K562 (cell line): ENCODE data around the gene TTC38. TPM values are rescaled to one million over a fixed set of nuclear protein-coding genes. Genes with fewer than 3 reads are reported as not detected.

Experiments used
- ATAC-seq: fragments of 200-7000 bp; cut with Tn5 transposase; 3 replicates; pipeline ENCODE4 v1.9.1; 2020; ENCODE audit warnings: moderate library complexity
- BruUV-seq: library from RNA; stranded (reverse); fragments of 400-500 nt; replicated peaks from 2 replicates; lab custom pipeline; 2021; lab: Mats Ljungman, UMichigan
- CTCF ChIA-PET: fragments of 300-600 bp; formaldehyde crosslinking; extraction: SDS; loops from one replicate; lab custom pipeline; 2021; ENCODE audit warnings: low intra/inter-chr PET ratio; lab: Yijun Ruan, JAX
- POLR2A ChIA-PET: fragments of 300-600, 350-650 bp; sonication (Branson Sonifier 250); formaldehyde crosslinking; extraction: SDS; loops from one replicate; lab custom pipeline; 2021; ENCODE audit warnings: antibody characterized with exemption, inconsistent platforms; lab: Yijun Ruan, JAX
- DNase-seq, 4 experiments: peaks; one replicate each; pipeline versions ENCODE4 v3.0.0 to v3.0.0-alpha.2; 2011 to 2018; ENCODE audit warnings: low spot score in 3 of 4, mixed read lengths in 3 of 4; ENCODE audit errors: extremely low read depth in 1 of 4
- FAIRE-seq: peaks from 2 replicates; lab custom pipeline; 2011; peaks lifted over from hg19 to GRCh38; lab: Jason Lieb, UNC
- H2AFZ ChIP-seq: 2 replicates; pipeline ENCODE4 v1.6.0; 2011; ENCODE audit warnings: low read depth, low read length, control low read depth, inconsistent platforms
- H3K27ac ChIP-seq: fragments of 200-600 bp; 3 replicates; pipeline ENCODE4 v1.8.0; 2011; ENCODE audit warnings: low read depth, mild to moderate bottlenecking, control low read depth, inconsistent platforms, low read length, moderate library complexity, mixed read lengths; ENCODE audit errors: extremely low read depth
- H3K27me3 ChIP-seq, 2 experiments: fragments of 300-600 bp in 1 of 2; 2 replicates in 1 of 2; 3 replicates in 1 of 2; pipeline versions ENCODE4 v1.6.0 to v1.8.0; 2011; ENCODE audit warnings: inconsistent platforms in 2 of 2, low read length in 2 of 2, mild to moderate bottlenecking in 1 of 2, mixed read lengths in 1 of 2, moderate library complexity in 1 of 2; ENCODE audit not compliant: control insufficient read depth in 2 of 2, insufficient read depth in 2 of 2
- H3K36me3 ChIP-seq: fragments of 300-600 bp; 3 replicates; pipeline ENCODE4 v1.8.0; 2011; ENCODE audit warnings: mild to moderate bottlenecking, low read length, inconsistent platforms; ENCODE audit not compliant: control insufficient read depth, insufficient read depth
- H3K4me1 ChIP-seq, 2 experiments: fragments of 200-600 bp in 1 of 2; replicated peaks in 1 of 2; 2 replicates in 1 of 2; 3 replicates in 1 of 2; pipeline versions ENCODE4 v1.5.1 to v1.8.0; 2011; ENCODE audit warnings: inconsistent platforms in 2 of 2, low read length in 2 of 2, mild to moderate bottlenecking in 1 of 2, mixed read lengths in 1 of 2, moderate library complexity in 1 of 2; ENCODE audit not compliant: control insufficient read depth in 2 of 2, insufficient read depth in 2 of 2
- H3K4me2 ChIP-seq: 2 replicates; pipeline ENCODE4 v1.6.1; 2011; ENCODE audit warnings: low read length, control low read depth, inconsistent platforms, mixed read lengths; ENCODE audit not compliant: insufficient read depth
- H3K4me3 ChIP-seq: fragments of 200-600 bp; sonication (generic), shearing (Covaris generic); 2 replicates; pipeline ENCODE4 v1.5.1; 2016; ENCODE audit warnings: control low read depth, inconsistent platforms
- H3K79me2 ChIP-seq: fragments of 200-600 bp; 3 replicates; pipeline ENCODE4 v1.8.0; 2011; ENCODE audit warnings: low read length, inconsistent platforms; ENCODE audit not compliant: control insufficient read depth, insufficient read depth
- H3K9ac ChIP-seq, 2 experiments: 2 replicates each; pipeline versions ENCODE4 v1.6.0 to v1.6.1; 2011; ENCODE audit warnings: low read depth in 2 of 2, low read length in 2 of 2, control low read depth in 1 of 2, inconsistent platforms in 1 of 2, mild to moderate bottlenecking in 1 of 2, mixed read lengths in 1 of 2; ENCODE audit not compliant: insufficient read depth in 1 of 2
- H3K9me1 ChIP-seq: one replicate; pipeline ENCODE4 v1.6.0; 2011; ENCODE audit warnings: inconsistent platforms, mild to moderate bottlenecking, low read length, moderate library complexity; ENCODE audit not compliant: control insufficient read depth, insufficient read depth
- H3K9me3 ChIP-seq: replicated peaks from 2 replicates; pipeline ENCODE4 v1.5.1; 2011; ENCODE audit warnings: low read depth, low read length, inconsistent platforms; ENCODE audit not compliant: control insufficient read depth, insufficient read depth
- H4K20me1 ChIP-seq: replicated peaks from 2 replicates; pipeline ENCODE4 v1.6.1; 2011; ENCODE audit warnings: low read length, inconsistent platforms, mixed read lengths; ENCODE audit not compliant: control insufficient read depth, insufficient read depth
- LEF1 ChIP-seq: fragments of 450-650 bp; IDR thresholded peaks from 2 replicates; pipeline ENCODE4 v1.6.1; 2016; ENCODE audit warnings: mild to moderate bottlenecking
- NFIC ChIP-seq: fragments of 450-650 bp; IDR thresholded peaks from 2 replicates; pipeline ENCODE4 v1.6.1; 2017; ENCODE audit warnings: mild to moderate bottlenecking, inconsistent platforms
- TARDBP ChIP-seq: fragments of 450-650 bp; IDR thresholded peaks from 2 replicates; pipeline ENCODE4 v1.6.1; 2016
- WGBS: fragments of 100-300 bp; shearing (Covaris generic); methylation state at CpG from one replicate; pipeline ENCODE4 v1.1.6; 2016; ENCODE audit warnings: low coverage, mixed read lengths; ENCODE audit not compliant: insufficient coverage; ENCODE audit errors: missing lambda C conversion rate; 5-methylcytosine and 5-hydroxymethylcytosine counted together
- in situ Hi-C: fragments of 300-500 bp; cut with MboI; formaldehyde crosslinking; loops from 4 replicates; pipeline ENCODE4 v1.15.0; 2018; ENCODE audit warnings: inconsistent platforms, mixed read lengths
- intact Hi-C: fragments of 100-400 bp; cut with micrococcal nuclease; formaldehyde crosslinking; loops from 2 replicates; pipeline ENCODE4 v1.14.2; 2022
- polyA plus RNA-seq, 8 experiments: library from polyadenylated mRNA; depleted of rRNA in 4 of 8; stranded (reverse) in 5 of 8; unstranded in 3 of 8; fragments of >200 nt; fragmentation: Nextera tagmentation in 2 of 8; fragmentation: Illumina TruSeq in 1 of 8; extraction: Ambion mirVana in 2 of 8; extraction: Trizol in 1 of 8; gene quantifications; 2 replicates each; pipeline versions ENCODE4 v1.2.1 to v1.2.3, GENCODE V29; 2011 to 2014; ENCODE audit warnings: inconsistent platforms in 1 of 8, missing spikeins in 1 of 8
- total RNA-seq, 7 experiments: library from RNA; depleted of rRNA in 6 of 7; stranded (reverse); fragments of >200 nt in 6 of 7; fragmentation: Illumina TruSeq in 2 of 7; extraction: Trizol in 2 of 7; gene quantifications; 2 replicates each; pipeline versions ENCODE4 v1.2.1 to v1.2.3, GENCODE V29; 2011 to 2021; ENCODE audit warnings: low replicate concordance in 1 of 7
- TF ChIP-seq, protein P1 (sequence below): fragments of 250-450 bp; sonication (Bioruptor Pico); IDR thresholded peaks from 2 replicates; pipeline ENCODE4 v1.8.0; 2021; ENCODE audit warnings: moderate library complexity, mild to moderate bottlenecking, inconsistent platforms

The TTC38 gene
- total and polyA plus RNA-seq, 9 of the 15 experiments (the other 6 are each of a cell fraction or from before 2014, with no cell fraction given), result 0.84 to 28.4 (median 18.1) TPM

DNA sequence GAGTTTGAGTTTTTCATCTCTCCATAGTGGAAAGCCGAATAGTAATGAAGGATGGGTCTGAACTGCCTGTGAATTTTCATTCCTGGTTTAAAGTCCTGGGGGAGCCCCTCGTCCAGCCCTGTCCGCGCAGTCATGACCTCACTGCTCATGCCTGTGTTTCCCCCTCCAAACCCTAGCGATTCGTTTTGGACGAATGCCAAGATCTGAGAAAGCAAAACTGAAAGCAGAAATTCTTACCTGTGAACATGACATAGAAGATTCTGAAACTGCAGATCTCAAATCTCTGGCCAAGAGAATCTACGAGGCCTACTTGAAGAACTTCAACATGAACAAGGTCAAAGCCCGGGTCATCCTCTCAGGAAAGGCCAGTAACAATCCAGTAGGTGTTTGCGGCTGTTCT lies 48.2 kb upstream of the TTC38 start:
- no peak for DNase-seq
- Histone ChIP-seq H3K27me3 (no peaks in the 10 kb centered on the region), H3K4me2 (no peak overlapping the region), H3K79me2 (no peaks in the 10 kb centered on the region), H3K9me1 (no peaks in the 10 kb centered on the region), H3K9ac (no peak overlapping the region), H4K20me1 (no peaks in the 10 kb centered on the region), H3K27ac (no peak overlapping the region), H3K36me3 (no peaks in the 10 kb centered on the region), H3K9me3 (no peaks in the 10 kb centered on the region), H3K4me1 (peaks cover 0 to 7% of the 10 kb centered on the region in 2 experiments; a peak in 1 of 5 replicates), H2AFZ (no peak overlapping the region), H3K4me3 (no peak overlapping the region)
- in situ Hi-C loops (no loop called here), intact Hi-C loops (no loop called here)
- TF ChIP-seq TARDBP (no peak), NFIC (peak; percentile 79)
- 49% methylated on average over 9 of the region's 10 CpGs for WGBS
- ATAC-seq, result no peak
- no peak for FAIRE-seq
- ChIA-PET POLR2A (no interaction called here), CTCF (no interaction called here)
- BruUV-seq, result no TSS peak

DNA sequence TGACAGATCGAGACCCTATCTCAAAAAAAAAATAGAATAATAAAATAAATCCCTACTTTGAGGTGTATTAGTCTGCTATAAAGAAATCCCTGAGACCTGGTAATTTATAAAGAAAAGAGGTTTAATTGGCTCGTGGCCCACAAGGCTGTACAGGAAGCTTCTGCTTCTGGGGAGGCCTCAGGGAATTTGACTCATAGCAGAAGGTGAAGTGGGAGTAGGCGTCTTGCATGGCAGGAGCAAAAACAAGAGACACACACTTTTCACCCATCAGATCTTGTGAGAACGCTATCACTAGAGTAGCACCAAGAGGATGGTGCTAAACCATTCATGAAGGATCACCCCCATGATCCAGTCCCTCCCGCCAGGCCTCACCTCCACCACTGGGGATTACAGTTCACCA lies 46.9 kb upstream of the TTC38 start:
- in situ Hi-C loops (no loop called here), intact Hi-C loops (no loop called here)
- DNase-seq, result no peak
- no peak for ATAC-seq
- Histone ChIP-seq H3K4me3 (no peak overlapping the region), H3K27ac (no peak overlapping the region), H2AFZ (no peak overlapping the region), H3K4me1 (peaks cover 0 to 10% of the 10 kb centered on the region in 2 experiments; a peak in 1 of 5 replicates), H3K9me3 (no peaks in the 10 kb centered on the region), H3K4me2 (no peak overlapping the region), H3K79me2 (no peaks in the 10 kb centered on the region), H3K9ac (no peak overlapping the region), H4K20me1 (no peaks in the 10 kb centered on the region), H3K36me3 (no peaks in the 10 kb centered on the region), H3K27me3 (no peaks in the 10 kb centered on the region), H3K9me1 (no peaks in the 10 kb centered on the region)
- TF ChIP-seq, protein P1, sequence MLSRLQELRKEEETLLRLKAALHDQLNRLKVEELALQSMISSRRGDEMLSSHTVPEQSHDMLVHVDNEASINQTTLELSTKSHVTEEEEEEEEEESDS (CRISPR knock-in tag), result no peak
- TF ChIP-seq LEF1, result no peak
- no TSS peak for BruUV-seq
- FAIRE-seq, result no peak
- CTCF ChIA-PET, result no interaction called here
- WGBS, result 83% methylated on average over 3 of the region's 5 CpGs
- POLR2A ChIA-PET, result no interaction called here
